Measurements from ENCODE around the gene EMX2. TPM values are rescaled to one million over a fixed set of nuclear protein-coding genes. Genes with fewer than 3 reads are reported as not detected.

The EMX2 gene
- total and polyA plus RNA-seq, 2 of the 13 experiments (the other 11 are each of a cell fraction or from before 2014, with no cell fraction given), result not detected

DNA sequence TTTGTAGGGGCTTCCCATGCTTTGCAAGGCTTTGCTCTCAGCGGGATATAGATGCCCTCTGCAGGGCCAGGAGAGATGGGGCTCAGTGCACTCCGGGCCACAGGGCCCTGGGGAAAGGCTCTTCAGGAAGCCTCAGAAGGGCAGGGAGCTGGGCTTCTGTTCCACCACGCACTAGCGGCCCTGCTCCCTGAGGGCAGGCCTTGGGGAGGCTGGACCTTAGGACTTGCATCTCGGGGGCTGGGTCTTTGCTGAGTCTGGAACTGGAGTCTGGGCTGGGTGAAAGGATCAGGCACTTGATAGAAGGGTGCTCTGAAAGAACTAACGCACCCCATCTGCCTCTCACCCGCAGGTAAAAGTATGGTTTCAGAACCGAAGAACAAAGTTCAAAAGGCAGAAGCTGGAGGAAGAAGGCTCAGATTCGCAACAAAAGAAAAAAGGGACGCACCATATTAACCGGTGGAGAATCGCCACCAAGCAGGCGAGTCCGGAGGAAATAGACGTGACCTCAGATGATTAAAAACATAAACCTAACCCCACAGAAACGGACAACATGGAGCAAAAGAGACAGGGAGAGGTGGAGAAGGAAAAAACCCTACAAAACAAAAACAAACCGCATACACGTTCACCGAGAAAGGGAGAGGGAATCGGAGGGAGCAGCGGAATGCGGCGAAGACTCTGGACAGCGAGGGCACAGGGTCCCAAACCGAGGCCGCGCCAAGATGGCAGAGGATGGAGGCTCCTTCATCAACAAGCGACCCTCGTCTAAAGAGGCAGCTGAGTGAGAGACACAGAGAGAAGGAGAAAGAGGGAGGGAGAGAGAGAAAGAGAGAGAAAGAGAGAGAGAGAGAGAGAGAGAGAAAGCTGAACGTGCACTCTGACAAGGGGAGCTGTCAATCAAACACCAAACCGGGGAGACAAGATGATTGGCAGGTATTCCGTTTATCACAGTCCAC is 5.4 kb downstream of the EMX2 start (continued):
- TF ChIP-seq, protein P1, sequence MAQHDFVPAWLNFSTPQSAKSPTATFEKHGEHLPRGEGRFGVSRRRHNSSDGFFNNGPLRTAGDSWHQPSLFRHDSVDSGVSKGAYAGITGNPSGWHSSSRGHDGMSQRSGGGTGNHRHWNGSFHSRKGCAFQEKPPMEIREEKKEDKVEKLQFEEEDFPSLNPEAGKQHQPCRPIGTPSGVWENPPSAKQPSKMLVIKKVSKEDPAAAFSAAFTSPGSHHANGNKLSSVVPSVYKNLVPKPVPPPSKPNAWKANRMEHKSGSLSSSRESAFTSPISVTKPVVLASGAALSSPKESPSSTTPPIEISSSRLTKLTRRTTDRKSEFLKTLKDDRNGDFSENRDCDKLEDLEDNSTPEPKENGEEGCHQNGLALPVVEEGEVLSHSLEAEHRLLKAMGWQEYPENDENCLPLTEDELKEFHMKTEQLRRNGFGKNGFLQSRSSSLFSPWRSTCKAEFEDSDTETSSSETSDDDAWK (CRISPR knock-in tag; IDR thresholded peaks at IDR 0.05), result no peak
- no peak for TF ChIP-seq AKAP8 (CRISPR knock-in tag; IDR thresholded peaks at IDR 0.05)
- no peak for TF ChIP-seq NCOR1 (IDR thresholded peaks at IDR 0.05; ENCODE audit: borderline replicate concordance, low read length)
- TF ChIP-seq, protein P2, sequence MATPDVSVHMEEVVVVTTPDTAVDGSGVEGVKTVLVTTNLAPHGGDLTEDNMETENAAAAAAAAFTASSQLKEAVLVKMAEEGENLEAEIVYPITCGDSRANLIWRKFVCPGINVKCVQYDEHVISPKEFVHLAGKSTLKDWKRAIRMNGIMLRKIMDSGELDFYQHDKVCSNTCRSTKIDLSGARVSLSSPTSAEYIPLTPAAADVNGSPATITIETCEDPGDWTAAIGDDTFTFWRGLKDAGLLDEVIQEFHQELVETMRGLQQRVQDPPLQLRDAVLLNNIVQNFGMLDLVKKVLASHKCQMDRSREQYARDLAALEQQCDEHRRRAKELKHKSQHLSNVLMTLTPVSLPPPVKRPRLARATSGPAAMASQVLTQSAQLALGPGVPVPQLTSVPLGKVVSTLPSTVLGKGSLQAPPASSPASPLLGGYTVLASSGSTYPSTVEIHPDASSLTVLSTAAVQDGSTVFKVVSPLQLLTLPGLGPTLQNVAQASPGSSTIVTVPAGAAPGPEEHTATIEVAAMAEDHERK (CRISPR knock-in tag; IDR thresholded peaks at IDR 0.05; ENCODE audit: low read depth), result no peak

DNA sequence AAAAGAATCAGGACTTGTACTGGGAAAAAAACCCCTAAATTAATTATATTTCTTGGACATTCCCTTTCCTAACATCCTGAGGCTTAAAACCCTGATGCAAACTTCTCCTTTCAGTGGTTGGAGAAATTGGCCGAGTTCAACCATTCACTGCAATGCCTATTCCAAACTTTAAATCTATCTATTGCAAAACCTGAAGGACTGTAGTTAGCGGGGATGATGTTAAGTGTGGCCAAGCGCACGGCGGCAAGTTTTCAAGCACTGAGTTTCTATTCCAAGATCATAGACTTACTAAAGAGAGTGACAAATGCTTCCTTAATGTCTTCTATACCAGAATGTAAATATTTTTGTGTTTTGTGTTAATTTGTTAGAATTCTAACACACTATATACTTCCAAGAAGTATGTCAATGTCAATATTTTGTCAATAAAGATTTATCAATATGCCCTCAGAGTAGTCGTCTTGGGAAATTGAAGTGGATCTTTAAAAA is 6.6 kb downstream of the EMX2 start:
- in situ Hi-C loops (cut with HindIII; ENCODE audit: extremely low pct_ligation_motif_present, low pct_unique_long_range_greater_than_20kb), result loop anchor here (25.0 kb wide), 1 partner anchor 563 kb away; no protein-coding TSS in a partner anchor
- TF ChIP-seq SKI (IDR thresholded peaks at IDR 0.05; ENCODE audit: partially characterized antibody), result no peak
- TF ChIP-seq HMGA1 (CRISPR knock-in tag; conservative IDR thresholded peaks at IDR 0.05), result no peak
- TF ChIP-seq SMAD3 (CRISPR knock-in tag; IDR thresholded peaks at IDR 0.05), result no peak
- no peak for TF ChIP-seq ZNF703 (CRISPR knock-in tag; IDR thresholded peaks at IDR 0.05; ENCODE audit: borderline replicate concordance)
- TF ChIP-seq ZMYM3 (CRISPR knock-in tag; IDR thresholded peaks at IDR 0.05), result no peak
- no peak for TF ChIP-seq ELF1 (CRISPR knock-in tag; IDR thresholded peaks at IDR 0.05)
- TF ChIP-seq GTF2F1 (IDR thresholded peaks at IDR 0.05; ENCODE audit: low read length), result no peak
- TF ChIP-seq NCOA2 (CRISPR knock-in tag; IDR thresholded peaks at IDR 0.05), result no peak
- TF ChIP-seq CHD2 (IDR thresholded peaks at IDR 0.05; ENCODE audit: low read depth, low read length), result no peak
- no peak for TF ChIP-seq ASH2L (IDR thresholded peaks at IDR 0.05; ENCODE audit: insufficient read length, low read depth, low read length)
- TF ChIP-seq, protein P3, sequence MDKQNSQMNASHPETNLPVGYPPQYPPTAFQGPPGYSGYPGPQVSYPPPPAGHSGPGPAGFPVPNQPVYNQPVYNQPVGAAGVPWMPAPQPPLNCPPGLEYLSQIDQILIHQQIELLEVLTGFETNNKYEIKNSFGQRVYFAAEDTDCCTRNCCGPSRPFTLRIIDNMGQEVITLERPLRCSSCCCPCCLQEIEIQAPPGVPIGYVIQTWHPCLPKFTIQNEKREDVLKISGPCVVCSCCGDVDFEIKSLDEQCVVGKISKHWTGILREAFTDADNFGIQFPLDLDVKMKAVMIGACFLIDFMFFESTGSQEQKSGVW (CRISPR knock-in tag; IDR thresholded peaks at IDR 0.05; ENCODE audit: borderline replicate concordance), result no peak
- TF ChIP-seq GATAD1 (CRISPR knock-in tag; IDR thresholded peaks at IDR 0.05), result no peak
- TF ChIP-seq ZNF772 (CRISPR knock-in tag; IDR thresholded peaks at IDR 0.05), result no peak
- TF ChIP-seq JUND (CRISPR knock-in tag; IDR thresholded peaks at IDR 0.05), result no peak
- TF ChIP-seq TSC22D2 (CRISPR knock-in tag; IDR thresholded peaks at IDR 0.05; ENCODE audit: borderline replicate concordance), result no peak

More for the DNA sequence above, 6.6 kb downstream of the EMX2 start:
- ChIA-PET CTCF (ENCODE audit: low intra/inter-chr PET ratio, low total read pairs) (no interaction called here), POLR2A (no interaction called here)
- Histone ChIP-seq H3K9me3 (ENCODE audit: low read length) (no peaks in the 10 kb centered on the region), H3K4me1 (ENCODE audit: insufficient read depth, low read length) (peaks cover 6% of the 10 kb centered on the region), H4K20me1 (ENCODE audit: insufficient read depth, low read length) (no peaks in the 10 kb centered on the region), H3K79me2 (ENCODE audit: insufficient read depth, low read length) (no peaks in the 10 kb centered on the region), H3K36me3 (replicated peaks in 1 of 2; ENCODE audit: control insufficient read depth in 1 of 2, insufficient read depth in 2 of 2, low read length in 2 of 2) (no peaks in the 10 kb centered on the region), H3K27ac (ENCODE audit: extremely low read length, insufficient read depth, low read length) (no peak overlapping the region), H3K9ac (ENCODE audit: insufficient read depth, low read depth, low read length) (no peak overlapping the region), H2AFZ (ENCODE audit: low read length) (no peak overlapping the region), H3K27me3 (ENCODE audit: control insufficient read depth in 1 of 2, insufficient read depth in 2 of 2, low read length in 2 of 2) (peaks cover 21 to 95% of the 10 kb centered on the region in 2 experiments), H3K4me3 (replicated peaks in 1 of 3; ENCODE audit: insufficient read depth in 1 of 3, low read depth in 2 of 3, low read length in 3 of 3) (no peak overlapping the region), H3K4me2 (ENCODE audit: low read depth, low read length) (no peak overlapping the region)
- FAIRE-seq (no peak), ATAC-seq (no peak), DNase-seq (ENCODE audit: low spot score) (no peak)
- intact Hi-C loops (cut with micrococcal nuclease; ENCODE audit: unreplicated experiment), result no loop called here
- BruUV-seq (replicated peaks), result no TSS peak
- WGBS (ENCODE audit: low lambda C conversion rate), result 69% methylated on average over 6 of the region's 6 CpGs
